SU-DHL-6 (cell line): ENCODE measurements around the gene MYO19.

Experiments used
- H2AFZ ChIP-seq: fragments of 200-600 bp; sonication (generic); 2 replicates; pipeline ENCODE4 v1.6.1; 2014; ENCODE audit warnings: low read depth, mild to moderate bottlenecking, moderate library complexity, mixed read lengths, antibody characterized with exemption, low read length; ENCODE audit not compliant: severe bottlenecking
- H3F3A ChIP-seq: fragments of 200-600 bp; shearing (Covaris generic); 2 replicates; pipeline ENCODE4 v1.6.0; 2016; ENCODE audit warnings: antibody characterized with exemption, mild to moderate bottlenecking; ENCODE audit not compliant: insufficient read depth
- H3K27ac ChIP-seq: fragments of 200-600 bp; sonication (generic); 2 replicates; pipeline ENCODE4 v1.5.1; 2016; ENCODE audit warnings: low read depth, mild to moderate bottlenecking, low read length, moderate library complexity, mixed read lengths
- H3K27me3 ChIP-seq: fragments of 200-600 bp; sonication (generic), shearing (Covaris generic); 2 replicates; pipeline ENCODE4 v1.6.0; 2014; ENCODE audit warnings: mild to moderate bottlenecking, low read length
- H3K36me3 ChIP-seq: fragments of 200-600 bp; sonication (generic); 2 replicates; pipeline ENCODE4 v1.6.1; 2014; ENCODE audit warnings: mild to moderate bottlenecking, low read length, mixed read lengths
- H3K4me2 ChIP-seq: fragments of 300-600, 200-600 bp; shearing (Covaris generic), sonication (generic); 2 replicates; pipeline ENCODE4 v1.6.0; 2014; ENCODE audit warnings: low read length, low read depth, mild to moderate bottlenecking; ENCODE audit not compliant: poor library complexity, severe bottlenecking
- H3K4me3 ChIP-seq: fragments of 200-600 bp; sonication (generic); 2 replicates; pipeline ENCODE4 v1.5.1; 2014; ENCODE audit warnings: antibody characterized with exemption, low read length, mild to moderate bottlenecking, mixed read lengths; ENCODE audit not compliant: insufficient read depth, poor library complexity, severe bottlenecking
- H3K79me2 ChIP-seq: fragments of 200-600 bp; sonication (generic); 2 replicates; pipeline ENCODE4 v1.6.1; 2014; ENCODE audit warnings: mild to moderate bottlenecking, low read length, moderate library complexity; ENCODE audit not compliant: insufficient read depth
- H3K9ac ChIP-seq: fragments of 200-600 bp; sonication (generic); 2 replicates; pipeline ENCODE4 v1.7.0; 2014; ENCODE audit warnings: mild to moderate bottlenecking, low read length
- H3K9me2 ChIP-seq: fragments of 200-600 bp; sonication (generic); replicated peaks from 2 replicates; pipeline ENCODE4 v1.6.1; 2014; ENCODE audit warnings: low read length; ENCODE audit not compliant: insufficient read depth
- H3K9me3 ChIP-seq: fragments of 200-600 bp; sonication (generic); 2 replicates; pipeline ENCODE4 v1.6.1; 2014; ENCODE audit warnings: low read length, mixed read lengths; ENCODE audit not compliant: insufficient read depth
- H4K20me1 ChIP-seq: fragments of 200-600 bp; sonication (generic); 2 replicates; pipeline ENCODE4 v1.6.1; 2014; ENCODE audit warnings: low read depth, mild to moderate bottlenecking, antibody characterized with exemption, low read length, moderate library complexity, mixed read lengths
- EZH2phosphoT487 ChIP-seq: fragments of 200-600 bp; sonication (generic), shearing (Covaris generic); conservative IDR thresholded peaks from 2 replicates; pipeline ENCODE4 v1.6.1; 2018; ENCODE audit warnings: mild to moderate bottlenecking, antibody characterized with exemption, low read length, moderate library complexity, mixed read lengths
- TF ChIP-seq, protein P1 (sequence below): fragments of 200-600 bp; sonication (generic); IDR thresholded peaks from one replicate; pipeline ENCODE4 v1.5.1; 2017; ENCODE audit warnings: antibody characterized with exemption, mild to moderate bottlenecking, low read length, moderate library complexity; ENCODE audit not compliant: insufficient read depth, poor library complexity, severe bottlenecking

MYO19 gene

DNA sequence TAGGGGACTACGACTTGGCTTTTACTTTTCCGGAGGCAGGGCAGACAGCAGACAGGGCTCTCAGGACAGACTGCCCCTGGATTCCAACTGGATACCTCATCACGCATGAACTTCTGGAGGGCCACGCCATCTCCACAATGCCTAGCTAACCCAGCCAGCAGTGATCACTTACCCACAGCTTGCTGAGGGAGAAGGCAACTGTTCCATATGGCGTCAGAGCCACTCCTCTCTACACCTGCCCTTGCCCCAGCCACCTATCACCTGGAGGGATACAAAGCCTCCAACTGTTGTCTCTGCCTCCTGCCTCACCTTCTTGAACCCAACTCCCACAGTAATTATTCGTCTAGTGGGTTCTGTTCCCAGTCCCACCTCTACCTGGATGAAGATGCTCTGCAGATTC is 8.8 kb downstream of the MYO19 start:
- no peak overlapping the region for H3K9ac ChIP-seq
- H3K27me3 ChIP-seq: no peaks in the 10 kb centered on the region
- H3K9me3 ChIP-seq: no peaks in the 10 kb centered on the region
- H3K4me2 ChIP-seq: no peak overlapping the region
- H3K36me3 ChIP-seq: peaks cover 17% of the 10 kb centered on the region; the same call in 1 of the 2 replicates
- no peaks in the 10 kb centered on the region; the same call in 1 of the 2 replicates for H3K79me2 ChIP-seq
- H3K27ac ChIP-seq: no peak overlapping the region
- no peak for TF ChIP-seq EZH2phosphoT487
- TF ChIP-seq, protein P1, sequence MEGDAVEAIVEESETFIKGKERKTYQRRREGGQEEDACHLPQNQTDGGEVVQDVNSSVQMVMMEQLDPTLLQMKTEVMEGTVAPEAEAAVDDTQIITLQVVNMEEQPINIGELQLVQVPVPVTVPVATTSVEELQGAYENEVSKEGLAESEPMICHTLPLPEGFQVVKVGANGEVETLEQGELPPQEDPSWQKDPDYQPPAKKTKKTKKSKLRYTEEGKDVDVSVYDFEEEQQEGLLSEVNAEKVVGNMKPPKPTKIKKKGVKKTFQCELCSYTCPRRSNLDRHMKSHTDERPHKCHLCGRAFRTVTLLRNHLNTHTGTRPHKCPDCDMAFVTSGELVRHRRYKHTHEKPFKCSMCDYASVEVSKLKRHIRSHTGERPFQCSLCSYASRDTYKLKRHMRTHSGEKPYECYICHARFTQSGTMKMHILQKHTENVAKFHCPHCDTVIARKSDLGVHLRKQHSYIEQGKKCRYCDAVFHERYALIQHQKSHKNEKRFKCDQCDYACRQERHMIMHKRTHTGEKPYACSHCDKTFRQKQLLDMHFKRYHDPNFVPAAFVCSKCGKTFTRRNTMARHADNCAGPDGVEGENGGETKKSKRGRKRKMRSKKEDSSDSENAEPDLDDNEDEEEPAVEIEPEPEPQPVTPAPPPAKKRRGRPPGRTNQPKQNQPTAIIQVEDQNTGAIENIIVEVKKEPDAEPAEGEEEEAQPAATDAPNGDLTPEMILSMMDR: no peak
- no peak overlapping the region for H3K4me3 ChIP-seq
- no peaks in the 10 kb centered on the region for H3F3A ChIP-seq
- no peaks in the 10 kb centered on the region for H3K9me2 ChIP-seq
- no peak overlapping the region for H2AFZ ChIP-seq
- H4K20me1 ChIP-seq: no peaks in the 10 kb centered on the region

DNA sequence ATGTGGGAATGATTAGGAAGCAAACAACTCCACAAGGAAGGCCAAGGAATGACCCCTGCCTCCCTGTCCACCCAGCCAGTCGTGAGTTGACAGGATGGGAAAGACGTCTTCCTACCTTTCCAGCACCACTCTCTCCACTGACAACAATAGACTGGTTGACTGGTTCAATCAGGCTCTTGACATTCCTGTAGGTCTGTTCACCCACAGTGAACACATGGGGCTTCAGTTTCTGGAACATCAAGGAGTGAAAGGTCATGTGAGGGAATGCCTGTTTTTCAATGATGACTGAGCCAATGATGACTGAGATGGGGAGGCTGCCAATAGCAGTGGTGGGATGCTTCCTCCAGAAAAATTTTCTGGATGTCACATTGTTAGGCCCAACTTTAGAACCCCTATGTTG is 9.6 kb downstream of the MYO19 start:
- Histone ChIP-seq H4K20me1 (no peaks in the 10 kb centered on the region), H3F3A (peaks cover 4% of the 10 kb centered on the region; the same call in 1 of the 2 replicates), H3K27me3 (no peaks in the 10 kb centered on the region), H3K27ac (no peak overlapping the region), H3K4me2 (no peak overlapping the region), H3K9me2 (no peaks in the 10 kb centered on the region), H3K36me3 (peaks cover 21% of the 10 kb centered on the region), H3K9ac (no peak overlapping the region), H2AFZ (no peak overlapping the region), H3K4me3 (no peak overlapping the region), H3K9me3 (no peaks in the 10 kb centered on the region), H3K79me2 (no peaks in the 10 kb centered on the region; the same call in 1 of the 2 replicates)
- no peak for TF ChIP-seq EZH2phosphoT487
- TF ChIP-seq, protein P1: no peak

DNA sequence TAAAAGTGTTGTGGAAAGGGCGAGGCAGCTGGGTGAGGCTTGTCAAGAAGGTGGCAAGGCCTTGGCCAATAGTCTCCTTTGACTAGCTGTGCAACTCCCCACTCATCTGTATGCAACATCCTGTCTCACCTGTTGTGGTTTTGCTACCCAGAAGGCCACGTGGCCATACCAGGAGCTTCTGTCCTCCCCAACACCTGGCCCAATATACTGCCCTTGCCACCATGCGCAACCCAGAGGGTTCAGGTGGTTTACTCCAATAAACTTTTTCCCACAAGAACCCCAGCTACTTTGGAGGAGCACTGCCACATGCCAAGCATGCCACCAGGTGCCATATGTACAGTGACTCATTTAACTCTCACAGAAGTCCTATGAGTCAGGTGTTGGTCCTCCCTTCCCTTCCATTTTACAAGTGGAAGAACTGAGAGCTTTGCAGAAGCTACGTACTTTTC is 10.2 kb downstream of the MYO19 start:
- H3K36me3 ChIP-seq: peaks cover 27% of the 10 kb centered on the region
- H3K27ac ChIP-seq: no peak overlapping the region

More for the DNA sequence above, 10.2 kb downstream of the MYO19 start:
- Histone ChIP-seq H3K9me3 (no peaks in the 10 kb centered on the region), H3K4me2 (no peak overlapping the region), H3F3A (peaks cover 11% of the 10 kb centered on the region), H3K4me3 (no peak overlapping the region), H3K9ac (no peak overlapping the region), H3K9me2 (no peaks in the 10 kb centered on the region), H3K27me3 (no peaks in the 10 kb centered on the region), H2AFZ (no peak overlapping the region), H3K79me2 (no peaks in the 10 kb centered on the region), H4K20me1 (no peaks in the 10 kb centered on the region)
- TF ChIP-seq, protein P1: no peak
